ENCODE data around the gene SPTBN1. TPM values are rescaled to one million over a fixed set of nuclear protein-coding genes. Genes with fewer than 3 reads are reported as not detected.

Gene SPTBN1
- total and polyA plus RNA-seq, 2 of the 13 experiments (the other 11 are each of a cell fraction or from before 2014, with no cell fraction given) = 123 to 299 TPM

DNA sequence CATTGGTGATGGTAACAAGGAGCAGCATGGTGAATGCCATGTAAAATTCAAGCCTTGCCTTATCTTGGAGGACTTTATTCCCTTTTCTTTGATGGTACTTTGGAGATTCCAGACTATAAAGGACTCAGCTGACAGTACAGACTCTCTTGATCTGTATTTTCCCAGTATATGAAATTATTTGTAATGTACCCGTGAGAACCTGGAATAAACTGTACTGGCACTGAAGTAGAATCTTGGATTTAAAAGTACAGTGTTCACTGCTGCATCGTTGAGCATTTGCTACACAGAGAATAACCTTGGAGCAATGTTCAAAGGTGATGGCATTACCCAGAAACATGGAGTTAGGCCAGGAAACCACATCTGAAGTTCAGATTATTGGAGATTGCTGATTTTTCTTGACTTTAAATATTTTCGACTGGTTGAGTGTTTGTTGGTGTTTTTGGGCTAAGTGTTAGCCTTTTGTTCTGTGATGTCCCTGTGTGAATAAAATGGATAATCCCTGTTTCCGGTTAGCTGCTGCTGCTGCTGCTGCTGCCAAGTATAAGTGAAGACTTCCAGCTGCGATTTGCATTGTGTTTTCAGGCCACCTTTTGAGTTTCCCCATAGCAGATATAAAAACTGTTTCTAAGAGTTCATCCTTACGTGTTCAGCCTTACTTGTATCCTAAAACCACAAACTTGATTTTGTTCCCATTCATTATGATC lies 122.0 kb downstream of the SPTBN1 start (continued):
- TF ChIP-seq NFIC (IDR thresholded peaks at IDR 0.05; ENCODE audit: low read length) (0 out of 2 replicates have a peak, but pooled peaks have one; percentile 18), CREM (IDR thresholded peaks at IDR 0.05) (0 out of 2 replicates have a peak, but pooled peaks have one; percentile 24), CREM (CRISPR knock-in tag; IDR thresholded peaks at IDR 0.05) (no peak), ZNF121 (CRISPR knock-in tag; IDR thresholded peaks at IDR 0.05) (no peak), THAP11 (CRISPR knock-in tag; IDR thresholded peaks at IDR 0.05) (0 out of 2 replicates have a peak, but pooled peaks have one; percentile 14), ZNF44 (CRISPR knock-in tag; IDR thresholded peaks at IDR 0.05) (no peak), SUZ12 (IDR thresholded peaks at IDR 0.05; ENCODE audit: low read depth, low read length) (no peak), ISL2 (CRISPR knock-in tag; IDR thresholded peaks at IDR 0.05) (peak; percentile 61; the same call in 1 of the 2 replicates), LCORL (IDR thresholded peaks at IDR 0.05) (no peak), LCORL (CRISPR knock-in tag; IDR thresholded peaks at IDR 0.05) (no peak), ONECUT2 (CRISPR knock-in tag; IDR thresholded peaks at IDR 0.05) (peak; percentile 57; the same call in 1 of the 2 replicates), ZNF446 (CRISPR knock-in tag; IDR thresholded peaks at IDR 0.05) (no peak), HMG20A (CRISPR knock-in tag; IDR thresholded peaks at IDR 0.05; ENCODE audit: borderline replicate concordance) (no peak)
- TF ChIP-seq, protein P1, sequence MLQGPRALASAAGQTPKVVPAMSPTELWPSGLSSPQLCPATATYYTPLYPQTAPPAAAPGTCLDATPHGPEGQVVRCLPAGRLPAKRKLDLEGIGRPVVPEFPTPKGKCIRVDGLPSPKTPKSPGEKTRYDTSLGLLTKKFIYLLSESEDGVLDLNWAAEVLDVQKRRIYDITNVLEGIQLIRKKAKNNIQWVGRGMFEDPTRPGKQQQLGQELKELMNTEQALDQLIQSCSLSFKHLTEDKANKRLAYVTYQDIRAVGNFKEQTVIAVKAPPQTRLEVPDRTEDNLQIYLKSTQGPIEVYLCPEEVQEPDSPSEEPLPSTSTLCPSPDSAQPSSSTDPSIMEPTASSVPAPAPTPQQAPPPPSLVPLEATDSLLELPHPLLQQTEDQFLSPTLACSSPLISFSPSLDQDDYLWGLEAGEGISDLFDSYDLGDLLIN (CRISPR knock-in tag; IDR thresholded peaks at IDR 0.05; ENCODE audit: borderline replicate concordance) = no peak
- TF ChIP-seq, protein P2, sequence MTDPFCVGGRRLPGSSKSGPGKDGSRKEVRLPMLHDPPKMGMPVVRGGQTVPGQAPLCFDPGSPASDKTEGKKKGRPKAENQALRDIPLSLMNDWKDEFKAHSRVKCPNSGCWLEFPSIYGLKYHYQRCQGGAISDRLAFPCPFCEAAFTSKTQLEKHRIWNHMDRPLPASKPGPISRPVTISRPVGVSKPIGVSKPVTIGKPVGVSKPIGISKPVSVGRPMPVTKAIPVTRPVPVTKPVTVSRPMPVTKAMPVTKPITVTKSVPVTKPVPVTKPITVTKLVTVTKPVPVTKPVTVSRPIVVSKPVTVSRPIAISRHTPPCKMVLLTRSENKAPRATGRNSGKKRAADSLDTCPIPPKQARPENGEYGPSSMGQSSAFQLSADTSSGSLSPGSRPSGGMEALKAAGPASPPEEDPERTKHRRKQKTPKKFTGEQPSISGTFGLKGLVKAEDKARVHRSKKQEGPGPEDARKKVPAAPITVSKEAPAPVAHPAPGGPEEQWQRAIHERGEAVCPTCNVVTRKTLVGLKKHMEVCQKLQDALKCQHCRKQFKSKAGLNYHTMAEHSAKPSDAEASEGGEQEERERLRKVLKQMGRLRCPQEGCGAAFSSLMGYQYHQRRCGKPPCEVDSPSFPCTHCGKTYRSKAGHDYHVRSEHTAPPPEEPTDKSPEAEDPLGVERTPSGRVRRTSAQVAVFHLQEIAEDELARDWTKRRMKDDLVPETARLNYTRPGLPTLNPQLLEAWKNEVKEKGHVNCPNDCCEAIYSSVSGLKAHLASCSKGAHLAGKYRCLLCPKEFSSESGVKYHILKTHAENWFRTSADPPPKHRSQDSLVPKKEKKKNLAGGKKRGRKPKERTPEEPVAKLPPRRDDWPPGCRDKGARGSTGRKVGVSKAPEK (CRISPR knock-in tag; IDR thresholded peaks at IDR 0.05; ENCODE audit: borderline replicate concordance) = no peak
- TF ChIP-seq, protein P3, sequence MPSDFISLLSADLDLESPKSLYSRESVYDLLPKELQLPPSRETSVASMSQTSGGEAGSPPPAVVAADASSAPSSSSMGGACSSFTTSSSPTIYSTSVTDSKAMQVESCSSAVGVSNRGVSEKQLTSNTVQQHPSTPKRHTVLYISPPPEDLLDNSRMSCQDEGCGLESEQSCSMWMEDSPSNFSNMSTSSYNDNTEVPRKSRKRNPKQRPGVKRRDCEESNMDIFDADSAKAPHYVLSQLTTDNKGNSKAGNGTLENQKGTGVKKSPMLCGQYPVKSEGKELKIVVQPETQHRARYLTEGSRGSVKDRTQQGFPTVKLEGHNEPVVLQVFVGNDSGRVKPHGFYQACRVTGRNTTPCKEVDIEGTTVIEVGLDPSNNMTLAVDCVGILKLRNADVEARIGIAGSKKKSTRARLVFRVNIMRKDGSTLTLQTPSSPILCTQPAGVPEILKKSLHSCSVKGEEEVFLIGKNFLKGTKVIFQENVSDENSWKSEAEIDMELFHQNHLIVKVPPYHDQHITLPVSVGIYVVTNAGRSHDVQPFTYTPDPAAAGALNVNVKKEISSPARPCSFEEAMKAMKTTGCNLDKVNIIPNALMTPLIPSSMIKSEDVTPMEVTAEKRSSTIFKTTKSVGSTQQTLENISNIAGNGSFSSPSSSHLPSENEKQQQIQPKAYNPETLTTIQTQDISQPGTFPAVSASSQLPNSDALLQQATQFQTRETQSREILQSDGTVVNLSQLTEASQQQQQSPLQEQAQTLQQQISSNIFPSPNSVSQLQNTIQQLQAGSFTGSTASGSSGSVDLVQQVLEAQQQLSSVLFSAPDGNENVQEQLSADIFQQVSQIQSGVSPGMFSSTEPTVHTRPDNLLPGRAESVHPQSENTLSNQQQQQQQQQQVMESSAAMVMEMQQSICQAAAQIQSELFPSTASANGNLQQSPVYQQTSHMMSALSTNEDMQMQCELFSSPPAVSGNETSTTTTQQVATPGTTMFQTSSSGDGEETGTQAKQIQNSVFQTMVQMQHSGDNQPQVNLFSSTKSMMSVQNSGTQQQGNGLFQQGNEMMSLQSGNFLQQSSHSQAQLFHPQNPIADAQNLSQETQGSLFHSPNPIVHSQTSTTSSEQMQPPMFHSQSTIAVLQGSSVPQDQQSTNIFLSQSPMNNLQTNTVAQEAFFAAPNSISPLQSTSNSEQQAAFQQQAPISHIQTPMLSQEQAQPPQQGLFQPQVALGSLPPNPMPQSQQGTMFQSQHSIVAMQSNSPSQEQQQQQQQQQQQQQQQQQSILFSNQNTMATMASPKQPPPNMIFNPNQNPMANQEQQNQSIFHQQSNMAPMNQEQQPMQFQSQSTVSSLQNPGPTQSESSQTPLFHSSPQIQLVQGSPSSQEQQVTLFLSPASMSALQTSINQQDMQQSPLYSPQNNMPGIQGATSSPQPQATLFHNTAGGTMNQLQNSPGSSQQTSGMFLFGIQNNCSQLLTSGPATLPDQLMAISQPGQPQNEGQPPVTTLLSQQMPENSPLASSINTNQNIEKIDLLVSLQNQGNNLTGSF (CRISPR knock-in tag; IDR thresholded peaks at IDR 0.05) = no peak
- TF ChIP-seq, protein P4, sequence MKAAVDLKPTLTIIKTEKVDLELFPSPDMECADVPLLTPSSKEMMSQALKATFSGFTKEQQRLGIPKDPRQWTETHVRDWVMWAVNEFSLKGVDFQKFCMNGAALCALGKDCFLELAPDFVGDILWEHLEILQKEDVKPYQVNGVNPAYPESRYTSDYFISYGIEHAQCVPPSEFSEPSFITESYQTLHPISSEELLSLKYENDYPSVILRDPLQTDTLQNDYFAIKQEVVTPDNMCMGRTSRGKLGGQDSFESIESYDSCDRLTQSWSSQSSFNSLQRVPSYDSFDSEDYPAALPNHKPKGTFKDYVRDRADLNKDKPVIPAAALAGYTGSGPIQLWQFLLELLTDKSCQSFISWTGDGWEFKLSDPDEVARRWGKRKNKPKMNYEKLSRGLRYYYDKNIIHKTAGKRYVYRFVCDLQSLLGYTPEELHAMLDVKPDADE (CRISPR knock-in tag; IDR thresholded peaks at IDR 0.05) = no peak
- TF ChIP-seq, protein P5, sequence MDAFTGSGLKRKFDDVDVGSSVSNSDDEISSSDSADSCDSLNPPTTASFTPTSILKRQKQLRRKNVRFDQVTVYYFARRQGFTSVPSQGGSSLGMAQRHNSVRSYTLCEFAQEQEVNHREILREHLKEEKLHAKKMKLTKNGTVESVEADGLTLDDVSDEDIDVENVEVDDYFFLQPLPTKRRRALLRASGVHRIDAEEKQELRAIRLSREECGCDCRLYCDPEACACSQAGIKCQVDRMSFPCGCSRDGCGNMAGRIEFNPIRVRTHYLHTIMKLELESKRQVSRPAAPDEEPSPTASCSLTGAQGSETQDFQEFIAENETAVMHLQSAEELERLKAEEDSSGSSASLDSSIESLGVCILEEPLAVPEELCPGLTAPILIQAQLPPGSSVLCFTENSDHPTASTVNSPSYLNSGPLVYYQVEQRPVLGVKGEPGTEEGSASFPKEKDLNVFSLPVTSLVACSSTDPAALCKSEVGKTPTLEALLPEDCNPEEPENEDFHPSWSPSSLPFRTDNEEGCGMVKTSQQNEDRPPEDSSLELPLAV (CRISPR knock-in tag; conservative IDR thresholded peaks at IDR 0.05; ENCODE audit: low read depth) = no peak
